Calu3 (cell line): Measurements from ENCODE around the gene PICALM. TPM values are rescaled to one million over a fixed set of nuclear protein-coding genes. Genes with fewer than 3 reads are reported as not detected.

ENCODE experiments used
- BruUV-seq: library from RNA; stranded (reverse); fragments of 400-500 nt; replicated peaks from 2 replicates; lab custom pipeline; 2021; lab: Mats Ljungman, UMichigan
- CTCF ChIA-PET: fragments of 300-600 bp; sonication (Branson Sonifier 250); formaldehyde crosslinking; loops from one replicate; lab custom pipeline; 2022; ENCODE audit warnings: antibody characterized with exemption; lab: Charles Lee
- DNase-seq: peaks from one replicate; pipeline ENCODE4 v3.0.0; 2022
- H3K27ac Mint-ChIP-seq: one replicate; pipeline ENCODE4 v1.8.0; 2022; ENCODE audit warnings: mixed read lengths; ENCODE audit not compliant: unreplicated experiment
- H3K27me3 Mint-ChIP-seq: one replicate; pipeline ENCODE4 v1.8.0; 2022; ENCODE audit warnings: mixed read lengths; ENCODE audit not compliant: unreplicated experiment
- H3K36me3 Mint-ChIP-seq: one replicate; pipeline ENCODE4 v1.8.0; 2022; ENCODE audit warnings: mild to moderate bottlenecking, moderate library complexity, mixed read lengths; ENCODE audit not compliant: insufficient read depth, unreplicated experiment
- H3K4me1 Mint-ChIP-seq: one replicate; pipeline ENCODE4 v1.8.0; 2022; ENCODE audit warnings: mild to moderate bottlenecking, low read depth, mixed read lengths; ENCODE audit not compliant: unreplicated experiment
- H3K4me3 Mint-ChIP-seq: one replicate; pipeline ENCODE4 v1.8.0; 2022; ENCODE audit warnings: mild to moderate bottlenecking, low read depth, moderate library complexity, mixed read lengths; ENCODE audit not compliant: unreplicated experiment
- H3K9me3 Mint-ChIP-seq: one replicate; pipeline ENCODE4 v1.8.0; 2022; ENCODE audit warnings: low read depth, mixed read lengths; ENCODE audit not compliant: unreplicated experiment
- CTCF ChIP-seq: fragments of 200-600 bp; IDR thresholded peaks from one replicate; pipeline ENCODE4 v1.8.0; 2022; ENCODE audit warnings: antibody characterized with exemption; ENCODE audit not compliant: unreplicated experiment
- intact Hi-C: fragments of 100-400 bp; cut with micrococcal nuclease; formaldehyde crosslinking; loops from one replicate; pipeline ENCODE4 v1.10.0; 2022; ENCODE audit not compliant: unreplicated experiment
- total RNA-seq: library from RNA; stranded (reverse); gene quantifications from 2 replicates; pipeline ENCODE4 v1.2.3, GENCODE V29; 2022

PICALM gene
- total RNA-seq, 1 experiment from 2014 or later = 124 TPM

GRCh38 chr11:85951428-85952107 lies 117.3 kb downstream of the PICALM start:
- intact Hi-C loops = no loop called here
- peak overlapping the region; percentile 45 for H3K27ac Mint-ChIP-seq
- DNase-seq = no peak
- peaks cover 11% of the 10 kb centered on the region for H3K36me3 Mint-ChIP-seq
- peaks cover 26% of the 10 kb centered on the region for H3K4me1 Mint-ChIP-seq
- BruUV-seq = no TSS peak
- CTCF ChIA-PET = no interaction called here
- H3K27me3 Mint-ChIP-seq = no peaks in the 10 kb centered on the region
- H3K9me3 Mint-ChIP-seq = peaks cover 3% of the 10 kb centered on the region
- no peak for TF ChIP-seq CTCF
- H3K4me3 Mint-ChIP-seq = no peak overlapping the region

GRCh38 chr11:85951049-85951405 lies 117.9 kb downstream of the PICALM start:
- Mint-ChIP-seq H3K27me3 (no peaks in the 10 kb centered on the region), H3K4me1 (peaks cover 32% of the 10 kb centered on the region), H3K9me3 (peaks cover 3% of the 10 kb centered on the region), H3K36me3 (peaks cover 6% of the 10 kb centered on the region), H3K4me3 (no peak overlapping the region), H3K27ac (peak overlapping the region; percentile 45)
- BruUV-seq = no TSS peak
- TF ChIP-seq CTCF = no peak
- intact Hi-C loops = no loop called here
- DNase-seq = no peak
- CTCF ChIA-PET = no interaction called here

GRCh38 chr11:85950317-85951048 lies 118.4 kb downstream of the PICALM start:
- Mint-ChIP-seq H3K4me3 (no peak overlapping the region), H3K4me1 (peaks cover 37% of the 10 kb centered on the region), H3K36me3 (peaks cover 4% of the 10 kb centered on the region), H3K9me3 (peaks cover 3% of the 10 kb centered on the region), H3K27ac (peak overlapping the region; percentile 45), H3K27me3 (no peaks in the 10 kb centered on the region)
- DNase-seq = no peak
- intact Hi-C loops = no loop called here
- TF ChIP-seq CTCF = no peak
- CTCF ChIA-PET = no interaction called here
- no TSS peak for BruUV-seq

- H3K9me3 Mint-ChIP-seq = peaks cover 3% of the 10 kb centered on the region
- H3K4me3 Mint-ChIP-seq = no peak overlapping the region
- peaks cover 39% of the 10 kb centered on the region for H3K4me1 Mint-ChIP-seq
- no peak for TF ChIP-seq CTCF
- intact Hi-C loops = loop anchor here (5.0 kb wide), 1 partner anchor 92 kb away; the partner anchor contains the start of gene CCDC83
- no peak overlapping the region for H3K27ac Mint-ChIP-seq
- H3K36me3 Mint-ChIP-seq = no peaks in the 10 kb centered on the region
- BruUV-seq = no TSS peak
- no peaks in the 10 kb centered on the region for H3K27me3 Mint-ChIP-seq
- CTCF ChIA-PET = no interaction called here
- no peak for DNase-seq
Observed at GRCh38 chr11:85949798-85950197, 119.1 kb downstream of the PICALM start.
